Measurements from ENCODE around the gene FREM2.

FREM2 gene

DNA sequence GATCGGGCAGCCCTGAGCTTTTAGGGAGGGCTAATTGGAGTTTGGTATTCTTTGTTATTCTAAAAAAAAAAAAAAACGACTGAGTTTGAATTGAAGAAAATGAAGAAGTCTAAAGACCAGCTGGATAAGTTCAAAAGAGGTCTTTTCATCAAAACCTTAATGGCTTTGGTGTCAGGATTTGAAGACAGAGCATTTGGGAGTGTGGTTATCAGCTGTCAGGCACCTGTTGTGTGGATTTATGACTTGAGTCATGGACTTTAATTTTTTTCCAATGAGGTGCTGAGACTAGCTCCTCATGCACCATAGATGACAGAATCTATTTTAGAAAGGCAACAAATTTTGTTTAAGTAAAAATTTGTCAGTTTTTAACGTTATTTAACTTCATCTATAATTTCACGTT, 72.5 kb downstream of the FREM2 start:
- DNase-seq (ENCODE audit: low read depth in 2 of 2), result no peak

DNA sequence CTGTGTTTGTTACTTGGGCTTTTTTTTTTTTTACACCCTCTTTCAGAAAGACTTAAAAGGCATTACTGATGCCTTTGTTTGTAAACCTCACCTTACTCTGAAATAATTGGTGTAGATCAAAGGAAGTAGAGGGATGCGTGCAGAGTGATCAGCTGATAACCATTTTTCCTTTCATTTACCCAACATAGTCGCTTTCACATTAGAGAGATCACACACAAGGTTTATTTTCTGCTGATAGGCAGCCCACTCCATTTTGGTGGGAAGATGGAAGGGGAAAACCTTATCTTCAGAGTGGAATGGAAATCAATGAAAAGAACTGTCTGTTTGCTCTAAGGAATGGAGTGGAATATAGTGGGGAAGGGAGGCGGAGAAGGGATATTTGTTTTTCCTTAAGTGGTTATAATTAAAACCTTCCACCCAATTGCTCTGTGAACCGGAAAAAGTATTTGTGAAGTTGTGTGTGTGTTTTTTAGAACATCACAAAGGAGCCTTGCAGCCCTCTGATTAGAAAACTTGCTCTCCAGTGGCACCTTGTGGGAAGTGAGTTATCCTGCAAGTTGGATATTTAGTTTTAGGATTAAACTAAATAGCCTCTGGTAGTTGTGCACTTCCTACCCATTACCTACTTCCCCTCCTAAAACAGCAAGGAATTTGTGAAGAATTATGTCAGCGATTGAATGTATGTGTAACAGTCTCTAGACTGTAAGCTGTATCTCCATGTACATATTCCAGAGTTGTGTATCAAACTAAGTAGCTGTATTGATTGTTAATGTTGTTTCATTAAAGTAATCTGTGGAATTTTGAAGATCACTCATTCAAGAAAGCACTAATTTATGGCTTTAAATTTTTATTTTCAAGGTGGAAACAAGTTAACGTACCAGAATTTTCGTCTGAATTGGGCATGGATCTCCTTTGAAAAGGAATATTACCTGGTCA, 76.8 kb downstream of the FREM2 start:
- DNase-seq (ENCODE audit: low read depth in 2 of 2), result no peak

DNA sequence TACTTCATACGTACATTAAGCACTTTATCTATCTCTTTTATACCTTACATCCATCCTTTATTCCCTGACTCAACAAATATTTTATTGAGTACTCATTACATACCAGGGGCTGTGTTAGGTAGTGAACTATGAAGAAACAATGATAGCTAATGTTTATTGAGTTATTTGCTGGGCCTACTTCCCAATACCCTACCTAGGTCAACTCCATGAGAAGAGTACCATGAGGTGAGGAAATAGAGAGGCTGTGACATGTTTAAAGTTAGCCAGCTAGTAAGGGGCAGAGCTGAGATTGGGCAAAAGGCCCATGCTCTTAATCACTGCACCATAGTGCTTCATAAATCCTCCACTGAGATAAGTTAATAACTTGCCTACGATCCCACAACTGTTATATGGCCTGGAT, 79.9 kb downstream of the FREM2 start:
- no peak for DNase-seq (ENCODE audit: low read depth in 2 of 2)

- no peak for DNase-seq (ENCODE audit: low read depth in 2 of 2)
Observed at GRCh38 chr13:38767506-38768265, 80.8 kb downstream of the FREM2 start.

GRCh38 chr13:38769526-38769925, 82.6 kb downstream of the FREM2 start:
- DNase-seq (ENCODE audit: low read depth in 2 of 2), result no peak

DNA sequence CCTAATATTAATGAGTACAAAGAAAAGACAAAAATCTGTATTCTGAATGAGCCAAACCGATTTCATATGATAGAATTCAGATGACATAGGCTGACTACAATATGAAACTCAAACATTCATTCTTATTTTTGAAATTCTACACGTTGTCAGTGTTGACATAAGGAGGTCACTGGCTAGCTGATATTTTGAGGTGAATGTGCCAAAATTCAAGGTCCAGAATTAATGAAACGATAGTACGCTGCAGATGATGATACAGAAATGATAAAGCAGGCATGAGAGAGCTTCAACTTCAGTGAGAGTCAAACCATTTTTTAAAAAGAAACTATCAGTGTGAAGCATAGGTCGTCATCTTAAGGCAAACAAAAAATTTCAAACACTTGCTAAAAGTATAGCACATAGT, 88.2 kb downstream of the FREM2 start:
- DNase-seq (ENCODE audit: low read depth in 2 of 2), result no peak

DNA sequence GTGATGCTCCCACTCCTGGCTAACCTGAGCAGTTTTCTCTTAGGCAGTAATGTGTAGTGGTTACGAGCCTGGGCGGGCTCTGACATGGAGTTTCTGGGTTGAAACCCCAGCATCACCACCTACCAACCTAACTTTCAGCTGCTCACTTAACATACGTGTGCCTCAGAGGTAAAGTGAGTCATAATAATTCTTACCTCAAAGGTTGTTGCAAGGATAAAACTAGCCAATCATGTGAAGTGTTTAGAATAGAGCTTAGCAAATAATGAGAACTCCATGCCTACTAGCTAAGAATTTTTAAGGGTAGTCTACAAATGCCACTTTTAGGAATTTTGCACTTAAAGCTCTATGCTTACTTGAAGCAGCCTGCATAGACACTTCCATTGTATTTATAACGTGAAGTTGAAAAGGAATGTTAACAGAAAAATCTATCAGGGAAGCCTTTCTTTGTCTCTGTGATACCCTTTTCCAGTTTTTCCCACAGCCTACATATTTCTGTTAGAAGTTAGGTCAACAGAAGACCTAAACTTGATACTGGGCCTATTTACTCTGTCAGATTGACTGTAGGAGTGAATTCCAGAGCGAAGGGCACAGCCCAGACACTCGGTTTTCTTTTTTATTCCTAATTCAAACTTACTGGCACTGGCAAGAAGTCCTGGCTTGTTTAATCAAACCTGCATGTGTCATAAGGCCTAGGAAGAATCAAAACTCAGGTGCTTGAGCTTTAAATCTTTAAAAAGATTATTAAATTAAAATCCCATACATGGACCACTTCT, 90.7 kb downstream of the FREM2 start:
- DNase-seq (ENCODE audit: low read depth in 2 of 2), result no peak

DNA sequence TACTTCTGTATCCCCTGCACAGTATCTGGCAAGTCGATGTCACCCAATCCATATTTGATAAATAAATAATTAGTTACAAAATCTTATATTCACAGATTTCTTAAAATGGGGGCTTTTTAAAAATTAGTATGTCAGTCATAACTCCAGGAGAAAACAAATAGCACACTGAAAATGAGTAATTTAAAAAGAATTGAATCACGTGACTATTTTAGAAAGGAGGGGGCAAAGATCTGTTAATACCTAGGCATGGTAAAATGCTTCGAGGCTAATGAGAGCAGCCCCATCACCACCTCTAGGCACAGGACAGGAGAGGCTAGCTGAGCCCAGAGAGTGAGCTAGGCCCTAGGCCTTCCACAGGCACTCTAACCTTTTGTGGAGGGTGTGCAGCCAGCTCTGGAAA, 94.7 kb downstream of the FREM2 start:
- DNase-seq (ENCODE audit: low read depth in 2 of 2), result no peak

DNA sequence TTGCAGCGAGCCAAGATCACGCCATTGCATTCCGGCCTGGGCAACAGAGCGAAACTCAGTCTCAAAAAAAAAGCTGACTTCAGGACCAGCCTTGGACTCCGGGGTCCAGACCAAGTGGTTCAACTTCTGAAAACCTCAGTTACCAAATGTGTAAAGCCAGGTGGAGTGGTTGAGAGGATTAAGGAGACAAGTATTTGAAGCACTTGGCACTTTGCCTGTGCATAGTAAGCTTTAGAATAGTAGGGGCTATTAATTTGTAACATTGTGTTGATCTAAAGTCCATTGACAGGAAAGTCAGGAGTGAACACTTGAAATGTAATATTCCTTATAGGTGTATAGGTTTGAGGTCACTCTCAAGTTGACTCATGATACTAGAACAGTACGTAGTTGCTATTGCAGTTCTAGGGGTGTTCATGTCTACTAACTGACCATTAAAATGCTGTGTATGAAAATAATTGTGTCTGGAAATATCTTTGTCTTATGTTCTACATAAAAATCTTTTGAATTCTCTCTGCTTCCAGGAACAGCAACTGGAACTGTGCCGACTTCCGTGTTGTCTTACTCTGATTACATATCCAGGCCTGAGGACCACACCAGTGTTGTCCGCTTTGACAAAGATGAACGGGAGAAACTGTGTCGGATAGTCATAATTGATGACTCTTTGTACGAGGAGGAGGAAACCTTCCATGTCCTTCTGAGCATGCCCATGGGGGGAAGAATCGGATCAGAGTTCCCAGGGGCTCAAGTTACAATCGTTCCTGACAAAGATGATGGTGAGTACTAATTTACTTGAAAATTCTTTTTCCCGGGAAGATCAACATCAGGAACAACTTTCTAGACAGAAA, 97.4 kb downstream of the FREM2 start:
- DNase-seq (ENCODE audit: low read depth in 2 of 2), result no peak

- DNase-seq (ENCODE audit: low read depth in 2 of 2), result no peak
Observed at GRCh38 chr13:38785042-38785441, 98.2 kb downstream of the FREM2 start.

DNA sequence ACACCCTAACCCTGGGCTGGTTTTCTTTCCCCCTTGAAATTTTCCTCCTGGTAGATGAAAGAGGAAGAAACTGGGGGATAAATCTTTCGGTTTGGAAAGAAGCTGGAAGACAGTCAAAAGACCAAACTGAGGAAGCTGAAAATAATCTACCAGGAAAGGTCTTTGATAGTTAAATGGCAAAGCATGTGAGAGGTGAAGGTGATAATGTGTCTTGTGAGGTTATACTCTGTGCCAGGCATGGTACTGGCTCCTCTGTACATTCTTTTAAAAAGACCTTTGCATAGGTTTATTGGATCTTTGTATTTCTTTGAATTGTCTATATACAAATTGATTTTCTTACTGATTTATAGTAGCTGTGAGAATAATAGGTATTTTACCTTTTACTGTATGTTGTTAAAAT, 98.6 kb downstream of the FREM2 start:
- no peak for DNase-seq (ENCODE audit: low read depth in 2 of 2)

DNA sequence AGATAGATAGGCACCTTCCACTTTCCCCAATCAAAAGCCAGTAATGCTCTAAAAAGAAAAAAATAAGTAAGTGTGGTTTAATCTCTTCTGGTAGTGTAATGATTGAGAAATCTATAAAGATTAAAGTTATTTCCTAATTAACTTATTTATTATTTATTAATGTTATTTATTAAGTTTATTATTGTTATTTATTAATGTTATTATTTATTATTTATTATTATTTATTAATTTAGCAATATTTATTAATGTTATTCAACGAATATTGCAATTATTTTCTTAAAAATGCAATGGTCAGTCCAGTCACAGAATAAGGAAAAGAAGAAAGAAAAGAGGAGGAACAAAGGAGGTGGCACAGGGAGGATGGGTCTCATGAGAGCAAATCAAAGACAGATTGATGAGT, 100.7 kb downstream of the FREM2 start:
- DNase-seq (ENCODE audit: low read depth in 2 of 2), result no peak

DNA sequence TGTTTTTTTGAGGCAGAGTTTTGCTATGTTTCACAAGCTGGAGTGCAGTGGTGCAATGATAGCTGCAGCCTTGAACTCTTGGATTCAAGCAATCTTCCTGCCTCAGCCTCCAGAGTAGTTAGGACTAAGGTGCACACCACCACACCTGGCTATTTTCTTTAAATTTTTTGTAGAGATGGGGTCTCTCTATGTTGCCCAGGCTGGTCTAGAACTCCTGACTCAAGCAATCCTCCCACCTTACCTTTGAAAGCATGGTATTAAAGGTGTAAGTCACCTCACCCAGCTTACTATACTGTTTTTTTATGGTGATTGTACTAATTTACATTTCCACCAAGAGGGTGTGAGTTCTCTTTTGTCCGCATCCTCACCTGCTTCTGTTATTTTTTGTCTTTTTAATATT, 110.0 kb downstream of the FREM2 start:
- no peak for DNase-seq (ENCODE audit: low read depth in 2 of 2)

- no peak for DNase-seq (ENCODE audit: low read depth in 2 of 2)
Observed at GRCh38 chr13:38803531-38803930, 116.7 kb downstream of the FREM2 start.

- DNase-seq (ENCODE audit: low read depth in 2 of 2), result no peak
Observed at GRCh38 chr13:38804061-38804460, 117.2 kb downstream of the FREM2 start.

- DNase-seq (ENCODE audit: low read depth in 2 of 2), result no peak
Observed at GRCh38 chr13:38804536-38804935, 117.7 kb downstream of the FREM2 start.

- no peak for DNase-seq (ENCODE audit: low read depth in 2 of 2)
Observed at GRCh38 chr13:38814331-38814730, 127.5 kb downstream of the FREM2 start.

GRCh38 chr13:38819053-38819452, 132.2 kb downstream of the FREM2 start:
- no peak for DNase-seq (ENCODE audit: low read depth in 2 of 2)

DNA sequence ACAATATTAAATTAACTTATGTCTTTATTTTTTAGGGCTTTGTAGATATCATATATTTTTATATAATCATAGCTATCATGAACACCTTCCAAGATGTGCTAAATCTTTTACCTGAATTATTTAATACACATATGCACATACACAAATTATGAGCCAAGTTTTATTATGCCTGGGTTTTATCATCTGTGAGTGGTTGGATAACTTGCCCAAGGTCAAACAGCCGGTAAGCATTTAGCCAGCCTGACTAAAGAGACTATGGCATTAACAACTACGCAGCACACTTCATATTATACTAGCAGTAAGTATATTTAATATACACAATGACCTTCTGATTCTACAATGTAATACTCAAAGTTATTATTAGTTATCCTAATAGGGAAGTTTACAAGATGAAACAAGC, 132.7 kb downstream of the FREM2 start:
- no peak for DNase-seq (ENCODE audit: low read depth in 2 of 2)

DNA sequence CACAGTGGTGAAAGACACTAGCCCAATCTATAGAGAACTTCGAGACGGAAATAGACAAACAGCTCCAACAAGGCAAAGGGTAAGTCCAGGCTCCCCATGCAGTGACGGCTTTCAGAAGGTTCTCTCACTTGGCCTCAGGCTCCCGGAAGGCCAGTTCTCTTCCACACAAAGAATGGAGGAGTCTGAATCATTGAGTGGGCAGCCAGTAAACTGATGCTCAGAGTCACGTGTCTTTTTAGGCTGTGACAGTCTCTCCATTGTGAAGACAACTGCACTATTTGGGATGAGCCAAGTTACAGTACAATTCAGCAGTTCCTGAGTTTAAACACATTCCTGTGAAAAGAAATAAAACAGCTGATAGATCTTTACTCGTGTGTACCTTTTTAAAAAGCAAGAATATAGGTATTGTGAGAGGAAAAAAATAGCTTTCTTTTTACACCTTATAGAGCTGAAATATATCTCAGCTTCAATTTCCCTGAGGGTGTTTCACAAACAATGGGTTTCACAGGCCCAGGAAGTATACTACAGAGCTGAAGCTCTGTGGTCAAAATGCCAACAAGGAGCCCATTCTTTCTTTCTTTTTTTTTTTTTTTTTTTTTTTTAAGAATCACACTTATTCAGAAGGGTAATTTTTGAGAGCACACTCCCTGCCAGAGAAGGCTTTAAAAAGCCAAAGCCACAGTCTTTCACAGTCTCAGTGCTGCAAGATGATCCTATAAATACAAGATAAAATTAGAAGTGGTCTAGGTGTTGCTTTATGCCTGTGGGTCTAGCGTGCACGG, 135.1 kb downstream of the FREM2 start:
- no peak for DNase-seq (ENCODE audit: low read depth in 2 of 2)

- DNase-seq (ENCODE audit: low read depth in 2 of 2), result no peak
Observed at GRCh38 chr13:38824342-38824741, 137.5 kb downstream of the FREM2 start.
